ENCODE results near the gene ICAM4. TPM values are rescaled to one million over a fixed set of nuclear protein-coding genes. Genes with fewer than 3 reads are reported as not detected.

The ICAM4 gene
- total and polyA plus RNA-seq, 9 of the 15 experiments (the other 6 are each of a cell fraction or from before 2014, with no cell fraction given), result 14.1 to 86.1 (median 29.6) TPM

- TF ChIP-seq RBBP5 (IDR thresholded peaks at IDR 0.05; ENCODE audit: borderline replicate concordance, insufficient read depth, low read length, poor library complexity, severe bottlenecking), result peak; percentile 31
- TF ChIP-seq NFIC (IDR thresholded peaks at IDR 0.05), result peak; percentile 90
- peak; percentile 41 for TF ChIP-seq ZFX (CRISPR knock-in tag; IDR thresholded peaks at IDR 0.05)
- 0 out of 2 replicates have a peak, but pooled peaks have one; percentile 73 for TF ChIP-seq ZNF830 (CRISPR knock-in tag; IDR thresholded peaks at IDR 0.05)
- peak; percentile 21; the same call in 1 of the 2 replicates for TF ChIP-seq CTBP1 (IDR thresholded peaks at IDR 0.05; ENCODE audit: borderline replicate concordance)
- peak; percentile 64; the same call in 1 of the 2 replicates for TF ChIP-seq PHF8 (IDR thresholded peaks at IDR 0.05; ENCODE audit: borderline replicate concordance, low read length)
- peak; percentile 47; the same call in 1 of the 2 replicates for TF ChIP-seq SOX6 (IDR thresholded peaks at IDR 0.05)
- TF ChIP-seq PURB (CRISPR knock-in tag; IDR thresholded peaks at IDR 0.05; ENCODE audit: low read depth), result no peak
- TF ChIP-seq FOS (IDR thresholded peaks at IDR 0.05; ENCODE audit: extremely low read depth, insufficient read length), result no peak
- TF ChIP-seq MAFF (IDR thresholded peaks at IDR 0.05; ENCODE audit: low read length), result no peak
- no peak for TF ChIP-seq ZNF316 (IDR thresholded peaks at IDR 0.05)
- peak; percentile 62; the same call in 1 of the 2 replicates for TF ChIP-seq HLTF (IDR thresholded peaks at IDR 0.05)
- no peak for TF ChIP-seq CEBPZ (IDR thresholded peaks at IDR 0.05; ENCODE audit: borderline replicate concordance, low read depth, low read length)
- TF ChIP-seq POLR2H (tag; IDR thresholded peaks at IDR 0.05; ENCODE audit: low read depth), result peak; percentile 77
- TF ChIP-seq TFAM (CRISPR knock-in tag; conservative IDR thresholded peaks at IDR 0.05), result no peak
- TF ChIP-seq PHTF2 (CRISPR knock-in tag; IDR thresholded peaks at IDR 0.05), result peak; percentile 21; the same call in 1 of the 2 replicates
- TF ChIP-seq ZC3H11A (IDR thresholded peaks at IDR 0.05; ENCODE audit: low read depth, low read length), result no peak
- no peak for TF ChIP-seq RREB1 (CRISPR knock-in tag; IDR thresholded peaks at IDR 0.05)
- TF ChIP-seq SMARCA5 (IDR thresholded peaks at IDR 0.05), result peak; percentile 30; the same call in 1 of the 2 replicates
Measured at GRCh38 chr19:10286803-10287737, at the start of gene ICAM4 (continued).
